BJ (cell line): ENCODE measurements around the gene INSIG1. TPM values are rescaled to one million over a fixed set of nuclear protein-coding genes. Genes with fewer than 3 reads are reported as not detected.

Source experiments
- CTCF ChIA-PET: fragments of 350-600 bp; formaldehyde crosslinking; extraction: SDS; loops from one replicate; lab custom pipeline; 2021; ENCODE audit warnings: antibody characterized with exemption, inconsistent platforms; lab: Yijun Ruan, JAX
- POLR2A ChIA-PET: fragments of 300-600 bp; sonication (Branson Sonifier 250); formaldehyde crosslinking; extraction: SDS; loops from one replicate; lab custom pipeline; 2021; ENCODE audit warnings: antibody characterized with exemption; lab: Charles Lee
- DNase-seq: peaks from one replicate; pipeline ENCODE4 v3.0.0-alpha.2; 2011; ENCODE audit warnings: low read depth
- H3K27me3 ChIP-seq: 2 replicates; pipeline ENCODE4 v1.6.0; 2011; ENCODE audit warnings: low read length; ENCODE audit not compliant: control insufficient read depth, insufficient read depth
- H3K36me3 ChIP-seq: 2 replicates; pipeline ENCODE4 v1.5.1; 2011; ENCODE audit warnings: low read length; ENCODE audit not compliant: control insufficient read depth, insufficient read depth
- H3K4me3 ChIP-seq: 2 replicates; pipeline ENCODE4 v1.5.1; 2011; ENCODE audit warnings: low read depth, mild to moderate bottlenecking, control low read depth, low read length
- CTCF ChIP-seq: IDR thresholded peaks from 2 replicates; pipeline ENCODE4 v1.5.1; 2011; ENCODE audit warnings: low read depth, mild to moderate bottlenecking, control low read depth, inconsistent platforms, low read length, moderate library complexity; ENCODE audit not compliant: insufficient read depth
- polyA plus RNA-seq: library from polyadenylated mRNA; depleted of rRNA; stranded (reverse); fragments of >200 nt; gene quantifications from 2 replicates; pipeline ENCODE4 v1.2.3, GENCODE V29; 2011

INSIG1 gene
- polyA plus RNA-seq, 1 experiment, result 11.0 TPM

- no peak overlapping the region for H3K4me3 ChIP-seq
- CTCF ChIA-PET, result no interaction called here
- H3K36me3 ChIP-seq, result no peaks in the 10 kb centered on the region
- H3K27me3 ChIP-seq, result no peaks in the 10 kb centered on the region
- no peak for TF ChIP-seq CTCF
- POLR2A ChIA-PET, result no interaction called here
- no peak for DNase-seq
Measured at GRCh38 chr7:155324918-155325235, 27.2 kb downstream of the INSIG1 start.

- Histone ChIP-seq H3K36me3 (no peaks in the 10 kb centered on the region), H3K27me3 (peaks cover 3% of the 10 kb centered on the region; the same call in 1 of the 2 replicates), H3K4me3 (no peak overlapping the region)
- TF ChIP-seq CTCF, result no peak
- POLR2A ChIA-PET, result no interaction called here
- no peak for DNase-seq
- CTCF ChIA-PET, result no interaction called here
Measured at GRCh38 chr7:155326385-155326784, 28.7 kb downstream of the INSIG1 start.

- POLR2A ChIA-PET, result no interaction called here
- no peak for DNase-seq
- Histone ChIP-seq H3K4me3 (no peak overlapping the region), H3K27me3 (peaks cover 3% of the 10 kb centered on the region; the same call in 1 of the 2 replicates), H3K36me3 (no peaks in the 10 kb centered on the region)
- CTCF ChIA-PET, result no interaction called here
- TF ChIP-seq CTCF, result no peak
Measured at GRCh38 chr7:155327590-155328320, 30.1 kb downstream of the INSIG1 start.

GRCh38 chr7:155329225-155329624 is 31.5 kb downstream of the INSIG1 start:
- no peaks in the 10 kb centered on the region for H3K36me3 ChIP-seq
- DNase-seq, result no peak
- no peak overlapping the region for H3K4me3 ChIP-seq
- ChIA-PET POLR2A (no interaction called here), CTCF (no interaction called here)
- H3K27me3 ChIP-seq, result peaks cover 5% of the 10 kb centered on the region
- TF ChIP-seq CTCF, result no peak

- ChIA-PET POLR2A (no interaction called here), CTCF (interaction anchor here (1.9 kb wide), 1 partner anchor 13 kb away, joined by 7 read pairs; no protein-coding TSS in a partner anchor)
- H3K27me3 ChIP-seq, result peaks cover 5% of the 10 kb centered on the region
- no peak for TF ChIP-seq CTCF
- no peaks in the 10 kb centered on the region for H3K36me3 ChIP-seq
- no peak for DNase-seq
- H3K4me3 ChIP-seq, result no peak overlapping the region
Measured at GRCh38 chr7:155331396-155331795, 33.7 kb downstream of the INSIG1 start.
